T47D (cell line): Measurements from ENCODE around the gene QRFPR.

ENCODE experiments used
- DNase-seq, 2 experiments: peaks; one replicate each; pipeline versions ENCODE4 v3.0.0 to v3.0.0-alpha.2; 2011 to 2012; ENCODE audit warnings: low read depth in 1 of 2, low spot score in 1 of 2
- JUND ChIP-seq: IDR thresholded peaks from 2 replicates; pipeline ENCODE4 v1.6.1; 2012; ENCODE audit warnings: low read depth
- in situ Hi-C: cut with HindIII; loops from 2 replicates; pipeline ENCODE4 v1.10.0; 2016; ENCODE audit warnings: low sequenced_read_pairs, low pct_unique_long_range_greater_than_20kb

QRFPR gene

DNA sequence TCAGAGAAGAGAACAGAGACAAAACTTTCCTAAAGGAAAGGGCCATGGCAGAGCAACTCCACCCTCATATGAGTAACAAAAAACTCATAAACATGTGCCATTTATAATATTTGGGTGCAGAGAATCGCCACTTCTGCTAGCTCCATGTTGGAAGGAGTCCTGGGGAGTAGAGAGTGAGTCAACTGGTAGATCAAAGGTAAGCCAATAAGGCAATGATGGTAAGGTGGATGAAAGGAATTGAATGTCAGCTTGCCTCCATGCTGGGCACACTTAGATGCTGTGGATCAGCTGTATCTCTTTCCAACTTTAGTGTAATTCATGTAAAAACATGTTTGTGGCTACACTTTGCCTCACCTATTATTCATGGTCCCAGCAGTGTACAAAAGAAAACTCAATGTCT, 4.7 kb downstream of the QRFPR start:
- no peak for DNase-seq
- in situ Hi-C loops, result no loop called here
- TF ChIP-seq JUND, result no peak

DNA sequence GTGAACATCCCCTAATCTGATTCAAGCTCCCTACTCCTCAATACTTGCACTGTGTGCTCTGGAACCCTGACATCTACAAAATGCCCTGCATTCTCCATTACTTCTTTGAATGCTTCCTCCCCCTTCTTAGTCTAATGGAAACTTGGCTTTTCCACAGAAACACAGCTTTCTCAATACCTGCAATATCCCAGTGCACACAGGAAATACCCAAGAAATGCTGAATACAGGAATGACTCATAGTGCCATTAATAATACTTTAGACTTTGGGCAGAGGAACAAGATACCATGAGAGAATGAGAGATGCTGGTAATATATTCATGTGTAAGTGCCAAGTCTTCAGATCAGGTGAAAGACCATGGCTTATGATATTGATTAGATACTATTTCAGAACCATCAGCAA, 5.6 kb downstream of the QRFPR start:
- no peak for TF ChIP-seq JUND
- in situ Hi-C loops, result no loop called here
- DNase-seq, result no peak

DNA sequence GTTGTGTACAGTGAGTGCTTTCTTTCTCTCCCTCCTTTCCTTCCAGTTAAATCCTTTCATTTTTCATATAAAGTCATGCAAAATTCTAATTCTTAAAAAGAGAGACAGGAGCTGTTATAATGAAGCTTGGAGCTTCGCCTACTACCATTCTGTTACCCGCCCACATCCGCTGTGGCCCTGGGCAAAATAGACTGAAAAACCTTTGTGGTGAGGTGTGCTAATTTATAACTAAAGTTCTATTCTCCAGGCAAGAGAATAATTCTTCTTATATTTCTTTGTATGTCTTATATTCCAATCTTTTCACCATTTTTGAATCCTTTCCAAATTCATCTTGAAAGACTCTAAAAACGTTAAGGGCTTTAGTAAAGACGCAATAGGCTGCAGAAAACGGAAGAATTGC, 7.0 kb downstream of the QRFPR start:
- no peak for TF ChIP-seq JUND
- in situ Hi-C loops, result no loop called here
- DNase-seq, result no peak

DNA sequence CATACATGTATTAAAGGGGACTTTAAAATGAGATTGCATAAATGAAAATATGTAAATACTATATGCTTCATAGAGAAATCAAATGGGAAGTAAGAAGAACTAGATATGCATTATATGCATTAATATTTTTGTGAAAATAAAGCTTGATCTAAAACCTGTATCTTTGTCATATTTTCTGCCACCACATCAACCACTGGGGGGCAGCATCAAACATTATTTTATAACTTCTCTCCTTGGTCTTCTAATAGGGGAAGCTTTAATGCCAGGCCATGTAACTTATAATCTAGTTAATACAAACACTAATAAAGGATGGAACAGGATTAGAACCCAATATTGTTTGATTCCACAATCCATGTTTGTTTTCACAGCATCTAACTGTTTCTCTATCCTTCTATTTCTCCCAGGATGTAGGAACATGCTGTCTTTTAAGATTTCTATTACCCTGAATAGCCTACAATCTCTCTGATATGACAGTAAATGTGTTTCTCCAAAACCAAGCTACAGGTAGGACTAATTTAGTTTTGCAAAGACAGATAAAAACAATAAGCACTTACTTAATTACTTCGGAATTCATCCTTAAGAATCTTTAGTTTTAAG, 10.0 kb downstream of the QRFPR start:
- DNase-seq, result peak in 1 of 2 experiments; percentile 39
- TF ChIP-seq JUND, result no peak
- in situ Hi-C loops, result no loop called here

DNA sequence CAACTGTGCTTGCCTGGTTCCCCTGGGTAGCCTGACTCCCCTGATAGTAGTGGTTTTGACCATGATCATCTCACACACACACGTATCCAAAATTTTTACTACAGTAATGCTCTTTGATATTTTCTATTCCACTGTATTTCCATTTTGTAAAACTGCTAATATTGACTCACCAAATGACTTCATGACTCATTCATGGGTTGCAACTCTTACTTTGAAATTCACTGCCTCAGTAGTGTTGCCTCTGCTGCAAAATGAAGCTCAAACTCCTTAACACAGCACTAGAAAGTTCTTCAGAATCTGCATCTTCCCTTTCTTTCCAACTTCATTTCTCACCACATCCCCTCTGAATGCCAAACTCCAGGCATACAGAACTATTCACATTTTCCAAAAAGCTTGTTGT, 20.3 kb downstream of the QRFPR start:
- TF ChIP-seq JUND, result no peak
- in situ Hi-C loops, result no loop called here
- DNase-seq, result no peak

DNA sequence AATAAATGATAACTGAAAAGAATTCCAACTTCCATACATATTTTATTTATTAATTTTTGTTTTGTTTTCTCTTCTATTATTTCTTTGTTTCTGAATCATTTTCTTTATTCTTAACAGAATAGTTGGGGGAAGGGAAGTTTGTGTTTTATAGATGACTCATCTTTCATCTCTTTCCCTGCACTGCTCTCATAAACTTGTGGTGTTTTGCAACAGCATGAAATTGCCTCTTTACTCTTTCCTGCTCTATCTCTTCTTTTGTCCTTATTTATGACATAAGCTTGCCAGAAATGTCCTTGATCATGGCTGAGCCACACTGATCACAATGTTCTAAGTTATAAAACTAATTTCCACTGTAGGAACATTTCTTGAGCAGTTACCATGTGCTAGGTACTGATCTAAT, 22.3 kb downstream of the QRFPR start:
- in situ Hi-C loops, result no loop called here
- TF ChIP-seq JUND, result no peak
- DNase-seq, result no peak

DNA sequence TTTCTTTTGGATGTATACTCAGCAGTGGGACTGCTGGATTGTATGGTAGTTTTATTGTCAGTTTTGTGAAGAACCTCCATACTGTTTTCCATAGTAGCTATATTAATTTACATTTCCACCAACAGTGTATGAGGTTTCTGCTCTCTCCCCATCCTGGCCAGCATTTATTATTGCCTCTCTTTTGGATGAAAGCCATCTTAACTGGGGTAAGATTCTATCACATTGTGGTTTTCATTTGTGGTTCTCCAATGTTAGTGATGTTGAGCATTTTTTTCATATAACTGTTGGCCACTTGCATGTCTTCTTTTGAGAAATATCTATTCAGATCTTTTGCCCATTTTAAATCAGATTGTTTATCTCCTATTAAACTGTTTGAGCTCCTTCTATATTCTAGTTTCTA, 27.6 kb downstream of the QRFPR start:
- DNase-seq, result no peak
- TF ChIP-seq JUND, result no peak
- in situ Hi-C loops, result no loop called here

DNA sequence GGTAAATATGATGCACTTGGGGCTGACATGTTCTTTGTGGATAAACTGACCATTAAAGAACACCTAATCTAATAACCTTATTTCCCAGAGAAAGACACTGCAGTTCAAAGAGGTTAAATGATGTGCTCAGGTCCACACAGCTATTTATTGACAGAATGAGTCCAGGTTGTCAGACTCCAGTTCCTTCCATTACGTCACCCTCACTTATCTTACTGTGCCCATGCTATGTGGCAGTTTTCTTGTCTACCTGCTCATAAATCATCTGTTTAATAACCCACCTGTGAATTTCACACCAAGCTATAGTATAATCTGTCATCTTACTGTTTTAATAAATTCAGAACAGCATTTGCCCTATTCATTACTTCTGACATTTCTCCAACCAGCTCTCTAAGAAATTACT, 36.7 kb downstream of the QRFPR start:
- no peak for DNase-seq
- in situ Hi-C loops, result no loop called here

DNA sequence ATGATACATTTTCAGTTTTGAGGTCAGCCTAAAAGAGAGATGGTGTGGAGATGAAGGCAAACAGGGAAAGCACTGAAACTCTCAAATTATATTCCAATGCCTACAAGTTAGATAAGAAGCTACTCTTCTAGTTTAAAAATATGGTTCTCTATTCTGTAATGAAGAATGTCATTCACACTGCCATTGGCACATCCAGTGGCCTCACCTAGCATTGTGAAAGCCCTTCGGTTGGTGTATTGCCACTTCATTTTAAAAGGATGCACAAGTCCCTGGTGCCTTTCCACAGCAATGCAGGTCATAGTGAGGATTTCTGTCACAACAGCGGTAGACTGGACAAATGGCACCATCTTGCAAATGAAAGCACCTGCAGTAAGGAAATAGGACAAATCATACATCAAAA, 40.6 kb downstream of the QRFPR start:
- TF ChIP-seq JUND, result no peak
- in situ Hi-C loops, result no loop called here
- DNase-seq, result no peak

More for the DNA sequence above, 36.7 kb downstream of the QRFPR start:
- TF ChIP-seq JUND, result no peak

DNA sequence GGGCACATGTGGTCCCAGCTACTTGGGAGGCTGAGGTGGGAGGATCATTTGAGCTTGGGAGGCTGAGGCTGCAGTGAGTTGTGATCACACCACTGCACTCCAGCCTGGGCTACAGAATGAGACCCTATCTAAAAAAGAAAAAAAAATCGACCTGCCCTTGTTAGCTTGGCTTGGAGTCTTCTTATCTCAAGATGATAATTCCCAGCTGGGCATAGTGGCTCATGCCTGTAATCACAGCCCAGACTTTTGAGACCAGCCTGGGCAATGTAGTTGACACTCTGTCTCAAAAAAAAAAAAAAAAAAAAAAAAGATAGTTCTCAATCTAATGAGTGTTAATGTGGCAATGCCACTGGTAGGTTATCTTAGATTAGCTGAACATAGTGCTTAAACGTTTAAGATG, 41.0 kb downstream of the QRFPR start:
- no peak for TF ChIP-seq JUND
- in situ Hi-C loops, result no loop called here
- DNase-seq, result no peak

DNA sequence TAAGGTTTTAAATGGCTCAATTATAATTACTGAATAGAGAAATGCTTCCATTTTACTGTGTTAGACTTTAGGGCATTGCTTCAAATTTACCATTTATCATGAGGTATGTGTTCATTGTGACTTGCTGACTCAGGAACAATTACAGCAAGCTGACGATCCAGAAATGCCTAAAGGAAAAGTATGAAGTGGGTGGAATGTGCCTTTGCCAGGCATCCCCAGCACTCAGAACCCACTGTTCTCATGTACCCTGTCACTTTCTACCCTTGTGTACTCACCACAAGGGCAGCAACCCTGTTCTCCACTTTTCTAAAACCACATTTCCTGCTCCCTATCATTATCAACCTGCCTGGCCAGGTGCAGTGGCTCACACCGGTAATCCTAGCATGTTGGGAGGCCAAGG, 41.5 kb downstream of the QRFPR start:
- in situ Hi-C loops, result no loop called here

DNA sequence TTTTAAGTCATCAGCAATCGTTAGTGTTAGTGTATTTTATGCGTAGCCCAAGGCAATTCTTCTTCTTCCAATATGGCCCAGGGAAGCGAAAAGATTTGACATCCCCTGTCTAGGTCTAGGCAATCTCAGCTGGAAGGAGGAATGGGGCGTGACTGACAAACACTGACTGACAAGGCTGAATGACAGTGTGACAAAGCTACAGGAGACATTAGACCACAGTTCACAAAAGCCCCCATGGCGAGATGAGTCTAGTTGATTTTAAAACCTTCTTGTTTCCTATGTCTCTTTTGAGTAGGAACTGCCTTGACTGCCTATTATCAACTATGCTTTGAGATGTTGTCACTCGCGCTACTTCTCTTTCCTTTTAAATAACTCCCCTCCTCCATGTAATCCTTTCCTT, 42.3 kb downstream of the QRFPR start:
- in situ Hi-C loops, result no loop called here
- no peak for TF ChIP-seq JUND
- DNase-seq, result no peak

More for the DNA sequence above, 41.5 kb downstream of the QRFPR start:
- no peak for DNase-seq
- TF ChIP-seq JUND, result no peak

DNA sequence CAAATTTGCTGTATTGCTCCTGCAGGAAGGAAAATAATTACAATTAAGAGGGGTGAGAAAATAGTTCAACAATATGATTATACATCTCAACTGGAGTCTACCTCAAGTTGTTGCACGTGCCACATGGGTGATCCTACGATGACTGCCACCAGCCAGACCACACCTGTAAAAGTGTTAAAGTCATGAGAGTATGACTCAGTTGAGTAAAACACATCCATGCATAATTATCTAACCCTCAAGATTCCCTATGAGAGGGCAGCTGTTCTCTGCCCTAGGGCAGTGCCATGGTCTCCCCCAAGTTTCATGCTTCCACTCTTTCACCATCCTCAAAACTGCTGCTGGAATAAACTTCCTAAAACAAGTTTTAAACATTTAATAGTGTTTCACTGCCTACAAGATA, 44.1 kb downstream of the QRFPR start:
- in situ Hi-C loops, result no loop called here
- no peak for TF ChIP-seq JUND
- no peak for DNase-seq

DNA sequence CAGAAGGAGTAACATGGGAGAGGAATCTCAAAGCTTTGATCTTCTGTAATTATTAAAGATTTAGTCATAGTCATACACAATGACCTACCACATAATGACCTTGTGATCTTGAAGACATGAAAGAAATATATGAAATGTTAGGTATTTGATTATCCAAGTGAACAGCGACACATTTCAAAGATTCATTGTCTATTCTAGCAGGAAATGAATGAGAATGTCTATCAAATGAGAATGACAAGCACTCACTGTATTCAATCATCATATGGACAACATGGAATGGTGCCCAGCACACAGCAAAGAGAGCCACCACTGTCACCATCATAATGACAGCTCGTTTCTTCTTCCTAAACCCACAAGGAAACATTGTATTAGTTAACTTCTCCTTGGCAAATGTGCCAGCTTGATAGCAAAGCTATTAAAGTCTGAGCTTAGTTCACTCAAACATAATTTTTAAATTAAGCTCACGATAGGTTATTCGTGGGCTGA, 50.6 kb downstream of the QRFPR start:
- DNase-seq, result no peak
- in situ Hi-C loops, result no loop called here
- TF ChIP-seq JUND, result no peak
